Gastroesophageal sphincter (tissue), 4 donors: ENCODE data around the gene CLCN1. TPM values are rescaled to one million over a fixed set of nuclear protein-coding genes. Genes with fewer than 3 reads are reported as not detected.

Experiments
- ATAC-seq: fragments of 150-250 bp; one replicate; pipeline ENCODE4 v1.9.1; 2016; ENCODE audit warnings: mild to moderate bottlenecking, moderate library complexity
- H3K27ac ChIP-seq, 4 donors: fragments of 200-600 bp; sonication (generic) in 3 of 4; 1 replicate in 3 of 4; 2 replicates in 1 of 4; pipeline ENCODE4 v1.5.1; 2016 to 2019
- H3K27me3 ChIP-seq: fragments of 200-600 bp; sonication (generic); one replicate; pipeline ENCODE4 v1.5.1; 2019
- H3K36me3 ChIP-seq, 2 donors: fragments of 200-600 bp; sonication (generic); one replicate each; pipeline ENCODE4 v1.5.1; 2019; ENCODE audit warnings: control low read depth in 1 of 2
- H3K4me1 ChIP-seq, 3 donors: fragments of 200-600 bp; sonication (generic); 1 replicate in 2 of 3; 2 replicates in 1 of 3; pipeline ENCODE4 v1.5.1; 2016 to 2019; ENCODE audit warnings: control low read depth in 2 of 3
- H3K4me3 ChIP-seq, 2 donors: fragments of 200-600 bp; sonication (generic); one replicate each; pipeline ENCODE4 v1.5.1; 2019; ENCODE audit warnings: mild to moderate bottlenecking in 1 of 2, moderate library complexity in 1 of 2
- H3K9me3 ChIP-seq, 3 donors: fragments of 200-600 bp; sonication (generic); one replicate each; pipeline ENCODE4 v1.5.1; 2017 to 2019; ENCODE audit warnings: control low read depth in 2 of 3
- CTCF ChIP-seq, 4 experiments: fragments of 200-600 bp in 2 of 4; fragments of 450-650 bp in 2 of 4; sonication (generic) in 1 of 4; IDR thresholded peaks; one replicate each; pipeline ENCODE4 v1.5.1; 2017 to 2019; ENCODE audit warnings: antibody characterized with exemption in 4 of 4, mild to moderate bottlenecking in 2 of 4, moderate library complexity in 2 of 4
- EP300 ChIP-seq: sonication (generic); formaldehyde crosslinking; IDR thresholded peaks from one replicate; pipeline ENCODE4 v1.6.1; 2017; ENCODE audit warnings: antibody characterized with exemption, mild to moderate bottlenecking
- POLR2A ChIP-seq, 2 donors: fragments of 450-650 bp; IDR thresholded peaks; one replicate each; pipeline ENCODE4 v1.6.1; 2017; ENCODE audit warnings: antibody characterized with exemption in 2 of 2, mild to moderate bottlenecking in 2 of 2, moderate library complexity in 1 of 2
- POLR2AphosphoS5 ChIP-seq: sonication (generic); formaldehyde crosslinking; IDR thresholded peaks from one replicate; pipeline ENCODE4 v1.6.1; 2017; ENCODE audit warnings: antibody characterized with exemption
- WGBS, 2 donors: methylation state at CpG; one replicate each; pipeline ENCODE4 v1.1.5; 2018; ENCODE audit warnings: low coverage in 1 of 2; 5-methylcytosine and 5-hydroxymethylcytosine counted together
- total RNA-seq, 4 donors: library from RNA; depleted of rRNA; stranded (reverse); fragments of >200 nt; gene quantifications; one replicate each; pipeline ENCODE4 v1.1.0, GENCODE V29; 2016

Gene CLCN1
- total RNA-seq, 4 donors from 2014 or later, result not detected

GRCh38 chr7:143355450-143356385 lies 39.8 kb downstream of the CLCN1 start:
- H3K27ac ChIP-seq, result no peak overlapping the region
- H3K9me3 ChIP-seq, result no peaks in the 10 kb centered on the region
- no peaks in the 10 kb centered on the region for H3K4me1 ChIP-seq
- H3K4me3 ChIP-seq, result no peak overlapping the region
- no peak for ATAC-seq
- no peaks in the 10 kb centered on the region for H3K36me3 ChIP-seq
- peaks cover 39% of the 10 kb centered on the region for H3K27me3 ChIP-seq
- WGBS, 2 donors, result 67 to 83% methylated on average over 3 to 9 of the region's 16 CpGs
- TF ChIP-seq EP300 (no peak), POLR2AphosphoS5 (no peak), CTCF (IDR thresholded peaks at IDR 0.05) (no peak), POLR2A (IDR thresholded peaks at IDR 0.05) (no peak)

GRCh38 chr7:143356414-143357050 lies 40.6 kb downstream of the CLCN1 start:
- no peaks in the 10 kb centered on the region for H3K9me3 ChIP-seq
- H3K27ac ChIP-seq, result no peak overlapping the region
- peaks cover 0 to 5% (median under 1%) of the 10 kb centered on the region in 3 donors for H3K4me1 ChIP-seq
- 72 to 88% methylated on average over 2 to 8 of the region's 13 CpGs for WGBS, 2 donors
- H3K27me3 ChIP-seq, result peaks cover 46% of the 10 kb centered on the region
- no peaks in the 10 kb centered on the region for H3K36me3 ChIP-seq
- H3K4me3 ChIP-seq, result no peak overlapping the region
- ATAC-seq, result no peak
- no peak for TF ChIP-seq CTCF (IDR thresholded peaks at IDR 0.05)
- TF ChIP-seq POLR2A (IDR thresholded peaks at IDR 0.05), result no peak
- TF ChIP-seq EP300, result no peak

GRCh38 chr7:143358626-143359025 lies 42.7 kb downstream of the CLCN1 start:
- Histone ChIP-seq H3K4me1 (peaks cover 0 to 20% (median 8%) of the 10 kb centered on the region in 3 donors), H3K9me3 (no peaks in the 10 kb centered on the region), H3K4me3 (no peak overlapping the region), H3K36me3 (no peaks in the 10 kb centered on the region), H3K27me3 (peaks cover 55% of the 10 kb centered on the region), H3K27ac (no peak overlapping the region)
- no peak for TF ChIP-seq POLR2AphosphoS5
- no peak for TF ChIP-seq POLR2A (IDR thresholded peaks at IDR 0.05)
- TF ChIP-seq CTCF (IDR thresholded peaks at IDR 0.05), result no peak
- TF ChIP-seq EP300, result no peak
- 97 to 100% methylated on average over 3 to 10 of the region's 12 CpGs for WGBS, 2 donors
- no peak for ATAC-seq

- ATAC-seq, result no peak
- Histone ChIP-seq H3K4me3 (no peak overlapping the region), H3K27me3 (peaks cover 60% of the 10 kb centered on the region), H3K9me3 (no peaks in the 10 kb centered on the region), H3K4me1 (peaks cover 0 to 20% (median 8%) of the 10 kb centered on the region in 3 donors), H3K27ac (no peak overlapping the region), H3K36me3 (no peaks in the 10 kb centered on the region)
- TF ChIP-seq POLR2AphosphoS5 (no peak), POLR2A (IDR thresholded peaks at IDR 0.05) (no peak), CTCF (IDR thresholded peaks at IDR 0.05) (no peak), EP300 (no peak)
- WGBS, 2 donors, result 73 to 92% methylated on average over 2 to 11 of the region's 11 CpGs
These were observed 44.0 kb downstream of the CLCN1 start for GRCh38 chr7:143359771-143360353.
